Breast epithelium (tissue), 3 donors: ENCODE results near the gene MORN1.

ENCODE experiments used
- CTCF ChIP-seq, 3 donors: fragments of 450-650 bp; IDR thresholded peaks; one replicate each; pipeline ENCODE4 v1.5.1; 2016 to 2017; ENCODE audit warnings: antibody characterized with exemption in 3 of 3, mild to moderate bottlenecking in 3 of 3, moderate library complexity in 3 of 3
- POLR2A ChIP-seq: fragments of 450-650 bp; IDR thresholded peaks from one replicate; pipeline ENCODE4 v1.6.1; 2016; ENCODE audit warnings: antibody characterized with exemption, mild to moderate bottlenecking, moderate library complexity

- TF ChIP-seq POLR2A (no peak), CTCF (IDR thresholded peaks at IDR 0.05) (no peak)
Measured at GRCh38 chr1:2435091-2435490, 43.7 kb upstream of the MORN1 start.
